ENCODE data around the gene C9orf153.
"Not testable (repeated sequence)": the region's sequence is repeated elsewhere in the genome, so short reads cannot be mapped to it uniquely, and the experiment has no call there.

Gene C9orf153

GRCh38 chr9:86259557-86259956 lies at the start of gene C9orf153:
Gene C9orf153, minus strand, starts transcription at chr9:86259657. Its CDS starts 30,054 bp downstream, at chr9:86229603.
- in situ Hi-C loops (cut with MboI; ENCODE audit: low sequenced_read_pairs) = no loop called here

GRCh38 chr9:86308687-86309086 lies 49.2 kb upstream of the C9orf153 start:
- in situ Hi-C loops (cut with MboI; ENCODE audit: low sequenced_read_pairs) = no loop called here

GRCh38 chr9:86304236-86304730 lies 44.8 kb upstream of the C9orf153 start:
- in situ Hi-C loops (cut with MboI; ENCODE audit: low sequenced_read_pairs) = no loop called here

- in situ Hi-C loops (cut with MboI; ENCODE audit: low sequenced_read_pairs) = no loop called here
These were observed 44.0 kb upstream of the C9orf153 start for GRCh38 chr9:86303316-86303975.

- in situ Hi-C loops (cut with MboI; ENCODE audit: low sequenced_read_pairs) = no loop called here
These were observed 42.2 kb upstream of the C9orf153 start for GRCh38 chr9:86301686-86302085.

GRCh38 chr9:86300701-86301100 lies 41.2 kb upstream of the C9orf153 start:
- in situ Hi-C loops (cut with MboI; ENCODE audit: low sequenced_read_pairs) = no loop called here

GRCh38 chr9:86298873-86299272 lies 39.4 kb upstream of the C9orf153 start:
- in situ Hi-C loops (cut with MboI; ENCODE audit: low sequenced_read_pairs) = no loop called here

- in situ Hi-C loops (cut with MboI; ENCODE audit: low sequenced_read_pairs) = not testable (repeated sequence)
These were observed 30.9 kb upstream of the C9orf153 start for GRCh38 chr9:86290341-86290740.

GRCh38 chr9:86288499-86289198 lies 29.2 kb upstream of the C9orf153 start:
- in situ Hi-C loops (cut with MboI; ENCODE audit: low sequenced_read_pairs) = no loop called here

- in situ Hi-C loops (cut with MboI; ENCODE audit: low sequenced_read_pairs) = no loop called here
These were observed 27.6 kb upstream of the C9orf153 start for GRCh38 chr9:86287013-86287412.

- in situ Hi-C loops (cut with MboI; ENCODE audit: low sequenced_read_pairs) = no loop called here
These were observed 26.8 kb upstream of the C9orf153 start for GRCh38 chr9:86286278-86286677.

- in situ Hi-C loops (cut with MboI; ENCODE audit: low sequenced_read_pairs) = no loop called here
These were observed 25.8 kb upstream of the C9orf153 start for GRCh38 chr9:86285261-86285660.

GRCh38 chr9:86282979-86283535 lies 23.6 kb upstream of the C9orf153 start:
- in situ Hi-C loops (cut with MboI; ENCODE audit: low sequenced_read_pairs) = no loop called here

GRCh38 chr9:86282077-86282978 lies 22.9 kb upstream of the C9orf153 start, which contains the start of gene ISCA1:
Gene ISCA1, minus strand, starts transcription at chr9:86282538. Its CDS starts 80 bp downstream, at chr9:86282458.
- in situ Hi-C loops (cut with MboI; ENCODE audit: low sequenced_read_pairs) = no loop called here

- in situ Hi-C loops (cut with MboI; ENCODE audit: low sequenced_read_pairs) = no loop called here
These were observed 22.2 kb upstream of the C9orf153 start for GRCh38 chr9:86281593-86282076.

- in situ Hi-C loops (cut with MboI; ENCODE audit: low sequenced_read_pairs) = no loop called here
These were observed 21.1 kb upstream of the C9orf153 start for GRCh38 chr9:86280580-86280979.

GRCh38 chr9:86279839-86280238 lies 20.4 kb upstream of the C9orf153 start:
- in situ Hi-C loops (cut with MboI; ENCODE audit: low sequenced_read_pairs) = no loop called here

GRCh38 chr9:86277072-86277471 lies 17.6 kb upstream of the C9orf153 start:
- in situ Hi-C loops (cut with MboI; ENCODE audit: low sequenced_read_pairs) = no loop called here

GRCh38 chr9:86275962-86276361 lies 16.5 kb upstream of the C9orf153 start:
- in situ Hi-C loops (cut with MboI; ENCODE audit: low sequenced_read_pairs) = no loop called here

- in situ Hi-C loops (cut with MboI; ENCODE audit: low sequenced_read_pairs) = no loop called here
These were observed 15.6 kb upstream of the C9orf153 start for GRCh38 chr9:86274821-86275643.

Measured in HL-60/S4 treated with retinoic acid at 250 ng/mL for 4 days and 3 days (cell line).